Bronchial epithelial cell (primary cell): ENCODE results near the gene GLB1L. TPM values are rescaled to one million over a fixed set of nuclear protein-coding genes. Genes with fewer than 3 reads are reported as not detected.

Experiments used
- DNase-seq: peaks from one replicate; pipeline ENCODE4 v3.0.0-alpha.2; 2010; ENCODE audit warnings: low read depth
- FAIRE-seq: peaks from 2 replicates; lab custom pipeline; 2011; peaks lifted over from hg19 to GRCh38; lab: Jason Lieb, UNC
- H3K27me3 ChIP-seq: 2 replicates; pipeline ENCODE4 v1.5.1; 2011; ENCODE audit warnings: low read length; ENCODE audit not compliant: control insufficient read depth, insufficient read depth
- H3K36me3 ChIP-seq: 2 replicates; pipeline ENCODE4 v1.5.1; 2011; ENCODE audit warnings: low read length; ENCODE audit not compliant: control insufficient read depth, insufficient read depth
- H3K4me3 ChIP-seq: 2 replicates; pipeline ENCODE4 v1.5.1; 2011; ENCODE audit warnings: mild to moderate bottlenecking, low read depth, low read length, control low read depth
- total RNA-seq: library from RNA; depleted of rRNA; stranded (reverse); fragments of >200 nt; gene quantifications from 2 replicates; pipeline ENCODE4 v1.2.1, GENCODE V29; 2014
- TF ChIP-seq, protein P1 (sequence below): IDR thresholded peaks from 2 replicates; pipeline ENCODE4 v1.5.1; 2011; ENCODE audit warnings: mild to moderate bottlenecking, moderate library complexity, low read length, control low read depth, inconsistent platforms; ENCODE audit not compliant: insufficient read depth, severe bottlenecking

GLB1L gene
- total RNA-seq, 1 donor from 2014 or later: 3.7 TPM

DNA sequence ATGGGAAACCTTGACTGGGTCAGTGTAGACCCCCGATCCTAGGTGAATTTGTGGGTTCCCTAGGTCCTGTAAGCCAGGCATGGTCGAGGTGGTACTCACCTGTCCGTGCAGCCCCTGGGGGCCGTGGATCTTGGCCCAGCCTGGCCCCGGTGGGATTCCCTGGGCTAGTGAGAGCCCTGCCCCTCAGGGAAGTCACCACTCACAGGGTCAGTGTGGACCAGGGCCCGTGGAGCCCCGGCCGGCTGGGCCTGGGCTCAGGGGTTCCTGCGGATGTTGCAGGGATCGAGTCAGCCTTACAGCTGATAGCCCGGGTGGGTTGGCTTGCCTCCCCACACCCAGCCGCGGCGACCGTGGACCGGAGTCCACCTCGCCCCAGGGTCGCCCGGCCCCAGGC, 16.3 kb downstream of the GLB1L start:
- DNase-seq: no peak
- H3K27me3 ChIP-seq: no peaks in the 10 kb centered on the region
- H3K36me3 ChIP-seq: peaks cover 32% of the 10 kb centered on the region
- peak overlapping the region; percentile 80 for H3K4me3 ChIP-seq
- TF ChIP-seq, protein P1, sequence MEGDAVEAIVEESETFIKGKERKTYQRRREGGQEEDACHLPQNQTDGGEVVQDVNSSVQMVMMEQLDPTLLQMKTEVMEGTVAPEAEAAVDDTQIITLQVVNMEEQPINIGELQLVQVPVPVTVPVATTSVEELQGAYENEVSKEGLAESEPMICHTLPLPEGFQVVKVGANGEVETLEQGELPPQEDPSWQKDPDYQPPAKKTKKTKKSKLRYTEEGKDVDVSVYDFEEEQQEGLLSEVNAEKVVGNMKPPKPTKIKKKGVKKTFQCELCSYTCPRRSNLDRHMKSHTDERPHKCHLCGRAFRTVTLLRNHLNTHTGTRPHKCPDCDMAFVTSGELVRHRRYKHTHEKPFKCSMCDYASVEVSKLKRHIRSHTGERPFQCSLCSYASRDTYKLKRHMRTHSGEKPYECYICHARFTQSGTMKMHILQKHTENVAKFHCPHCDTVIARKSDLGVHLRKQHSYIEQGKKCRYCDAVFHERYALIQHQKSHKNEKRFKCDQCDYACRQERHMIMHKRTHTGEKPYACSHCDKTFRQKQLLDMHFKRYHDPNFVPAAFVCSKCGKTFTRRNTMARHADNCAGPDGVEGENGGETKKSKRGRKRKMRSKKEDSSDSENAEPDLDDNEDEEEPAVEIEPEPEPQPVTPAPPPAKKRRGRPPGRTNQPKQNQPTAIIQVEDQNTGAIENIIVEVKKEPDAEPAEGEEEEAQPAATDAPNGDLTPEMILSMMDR: no peak
- FAIRE-seq: no peak

DNA sequence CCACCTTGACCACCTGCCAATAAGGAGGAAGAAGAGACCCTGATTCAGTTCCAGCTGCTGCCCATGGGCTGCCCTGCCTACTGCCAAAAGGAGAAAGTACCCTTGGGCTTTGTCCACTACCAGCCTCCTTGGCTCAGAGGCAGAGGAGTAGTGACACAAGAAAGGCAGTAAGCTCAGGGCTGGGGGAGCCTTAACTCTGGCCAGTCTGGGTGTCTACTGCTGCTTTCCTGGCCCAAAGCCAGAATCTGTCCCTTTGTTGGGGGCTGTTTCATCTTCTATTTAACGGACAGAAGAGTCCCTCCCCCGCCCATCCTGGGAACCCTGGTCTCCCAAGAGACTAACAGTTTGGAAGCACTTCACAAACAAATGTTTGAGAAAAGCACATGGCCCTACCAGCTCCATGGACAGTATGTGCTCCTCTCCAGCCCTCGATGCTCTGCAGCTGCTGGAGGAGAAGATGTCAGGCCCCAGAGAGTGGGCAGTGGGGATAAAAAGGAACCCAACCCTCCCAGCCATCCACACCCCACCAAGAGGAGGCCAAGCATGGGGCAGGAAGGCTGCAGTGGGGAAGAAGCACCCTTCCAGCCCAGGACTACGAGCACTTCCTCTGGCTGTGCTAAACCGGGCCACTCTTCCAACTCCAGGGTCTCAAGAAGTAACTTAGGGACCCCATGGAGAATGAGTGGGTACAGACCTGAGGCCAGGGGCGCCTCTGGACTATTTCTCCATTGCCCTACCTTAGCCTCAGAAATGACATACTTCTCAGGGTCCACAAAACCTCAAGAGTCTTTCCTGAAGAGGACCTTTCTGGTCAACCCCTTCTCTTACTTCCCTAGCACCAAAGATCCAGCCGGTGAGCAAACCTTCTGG, 17.0 kb downstream of the GLB1L start:
- no peak for DNase-seq
- Histone ChIP-seq H3K4me3 (peak overlapping the region; percentile 80), H3K27me3 (no peaks in the 10 kb centered on the region), H3K36me3 (peaks cover 32% of the 10 kb centered on the region)
- TF ChIP-seq, protein P1: no peak
- no peak for FAIRE-seq

DNA sequence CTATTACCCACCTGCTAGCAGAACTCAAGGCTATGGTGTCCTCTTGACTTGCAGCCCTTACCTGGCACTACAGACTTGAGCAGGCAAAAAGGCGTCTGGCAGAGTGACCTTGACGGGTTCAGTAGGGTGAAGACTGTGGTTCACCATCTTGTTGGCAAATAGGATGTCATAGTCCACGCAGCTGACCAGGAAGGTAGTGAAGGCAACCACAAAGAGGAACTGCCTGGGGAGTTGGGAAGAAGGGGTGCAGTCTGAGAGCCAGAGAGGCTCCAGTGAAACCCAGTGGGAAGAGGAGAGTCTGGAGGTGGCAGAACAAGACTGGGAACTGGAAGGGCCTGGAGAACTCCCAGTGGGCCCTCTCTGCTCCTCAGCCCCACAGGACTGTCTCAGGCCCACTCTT, 19.9 kb downstream of the GLB1L start:
- no peak overlapping the region for H3K4me3 ChIP-seq
- no peaks in the 10 kb centered on the region for H3K27me3 ChIP-seq
- FAIRE-seq (no peak), DNase-seq (no peak)
- TF ChIP-seq, protein P1: no peak
- peaks cover 40% of the 10 kb centered on the region for H3K36me3 ChIP-seq

DNA sequence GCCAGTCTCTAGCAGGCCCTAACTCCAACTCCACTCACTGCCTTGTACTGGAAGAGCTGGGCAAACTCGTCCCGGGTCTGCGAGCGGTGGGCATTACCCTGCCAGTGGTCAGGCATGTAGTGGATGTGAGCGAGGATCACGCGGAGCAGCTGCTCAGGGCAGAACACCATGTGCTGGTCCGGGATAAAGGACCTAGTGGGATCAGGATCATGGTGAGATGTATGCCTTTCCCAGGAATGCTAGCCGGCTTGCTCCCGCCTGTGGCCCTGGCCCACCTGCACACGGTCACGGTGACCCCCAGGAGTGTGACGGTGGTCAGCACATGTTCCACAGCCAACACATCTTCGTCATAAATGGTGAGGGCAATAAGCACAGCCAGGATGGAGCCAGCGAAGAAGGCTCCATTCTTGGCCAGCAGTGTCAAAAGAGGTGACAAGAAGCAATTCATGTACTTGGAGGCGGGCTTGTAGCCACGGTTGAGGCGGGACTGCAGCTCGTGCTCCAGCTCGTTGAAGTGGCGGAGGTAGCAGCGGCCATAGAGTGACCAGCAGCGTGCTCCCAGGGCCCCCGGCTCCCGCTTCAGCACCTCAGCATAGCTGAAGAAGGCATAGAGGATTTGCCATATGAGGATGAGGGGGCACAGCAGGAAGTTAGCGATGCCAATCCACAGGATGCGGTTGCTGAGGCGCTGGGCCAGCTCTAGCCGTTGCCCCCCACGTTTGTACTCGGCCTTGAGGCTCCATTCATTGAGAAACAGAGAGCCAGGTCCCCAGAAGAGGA, 21.2 kb downstream of the GLB1L start:
- Histone ChIP-seq H3K4me3 (no peak overlapping the region), H3K36me3 (peaks cover 40% of the 10 kb centered on the region), H3K27me3 (no peaks in the 10 kb centered on the region)
- no peak for FAIRE-seq
- no peak for DNase-seq
- TF ChIP-seq, protein P1: no peak

DNA sequence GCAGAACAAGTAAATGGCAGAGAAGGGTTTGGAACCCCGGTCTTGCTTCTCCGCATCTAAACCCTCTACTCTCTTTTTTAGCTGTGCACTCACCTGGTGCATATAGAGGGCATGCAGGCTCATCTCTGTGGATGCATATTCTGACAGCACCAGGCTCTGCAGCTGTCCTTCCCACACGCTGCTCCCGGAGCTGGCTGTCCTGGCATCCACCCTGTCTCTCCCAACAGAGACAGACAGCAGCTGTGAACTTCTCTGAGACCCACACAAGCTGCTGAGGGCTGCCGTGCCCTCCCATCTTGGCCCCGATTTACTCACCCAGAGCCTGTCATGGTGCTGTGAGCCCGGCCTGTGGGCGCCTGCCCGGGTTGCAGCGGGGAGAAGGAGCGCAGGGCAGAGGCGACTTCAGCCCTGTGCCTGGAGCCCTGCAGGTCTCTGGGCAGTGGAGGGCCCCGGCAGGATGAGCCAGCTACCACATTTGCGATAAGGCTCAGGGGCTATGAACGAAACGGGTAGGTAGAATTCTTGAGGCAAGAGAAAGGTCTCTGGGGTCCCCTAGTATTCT, 23.2 kb downstream of the GLB1L start:
- no peak for DNase-seq
- no peak for FAIRE-seq
- H3K4me3 ChIP-seq: no peak overlapping the region
- peaks cover 40% of the 10 kb centered on the region for H3K36me3 ChIP-seq
- TF ChIP-seq, protein P1: no peak
- H3K27me3 ChIP-seq: no peaks in the 10 kb centered on the region
